Stimulated activated CD8-positive, alpha-beta memory T cell treated with anti-CD3 and anti-CD28 coated beads, Interleukin-12 subunit alpha, Interleukin-12 subunit beta, amount 100 ng/mL, for 24 hours (primary cell): ENCODE data around the gene CFAP65.

Source experiments
- DNase-seq: peaks from one replicate; pipeline ENCODE4 v3.0.0-alpha.2; 2020; ENCODE audit errors: extremely low read depth

The CFAP65 gene

DNA sequence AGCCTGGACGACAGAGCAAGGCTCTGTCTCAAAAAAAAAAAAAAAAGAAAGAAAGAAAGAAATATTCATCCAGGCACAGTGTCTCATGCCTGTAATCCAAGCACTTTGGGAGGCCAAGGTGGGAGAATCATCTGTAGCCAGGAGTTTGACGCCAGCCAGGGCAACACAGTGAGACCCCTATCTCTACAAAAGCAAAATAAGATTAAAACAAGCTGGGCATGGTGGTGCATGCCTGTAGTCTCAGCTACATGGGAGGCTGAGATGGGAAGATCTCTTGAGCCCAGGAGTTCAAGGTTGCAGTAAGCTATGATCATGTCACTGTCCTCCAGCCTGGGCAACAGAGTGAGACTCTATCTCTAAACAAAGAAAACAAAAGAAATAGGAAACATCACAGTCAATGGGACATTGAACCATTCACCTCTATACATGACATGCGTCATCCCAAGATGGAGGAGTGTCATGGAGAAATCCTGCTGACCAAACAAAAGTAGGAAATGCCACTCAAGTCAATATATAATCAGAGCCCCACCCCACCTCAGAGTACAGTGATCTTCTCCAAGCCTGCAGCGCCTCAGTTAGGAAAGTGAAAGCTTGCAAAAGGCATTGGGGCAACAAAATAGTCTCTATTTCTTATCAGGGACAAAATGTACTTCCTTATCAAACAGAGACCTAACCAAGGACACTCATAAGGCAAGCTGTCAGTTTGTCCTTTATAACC, 66.1 kb downstream of the CFAP65 start:
- no peak for DNase-seq

DNA sequence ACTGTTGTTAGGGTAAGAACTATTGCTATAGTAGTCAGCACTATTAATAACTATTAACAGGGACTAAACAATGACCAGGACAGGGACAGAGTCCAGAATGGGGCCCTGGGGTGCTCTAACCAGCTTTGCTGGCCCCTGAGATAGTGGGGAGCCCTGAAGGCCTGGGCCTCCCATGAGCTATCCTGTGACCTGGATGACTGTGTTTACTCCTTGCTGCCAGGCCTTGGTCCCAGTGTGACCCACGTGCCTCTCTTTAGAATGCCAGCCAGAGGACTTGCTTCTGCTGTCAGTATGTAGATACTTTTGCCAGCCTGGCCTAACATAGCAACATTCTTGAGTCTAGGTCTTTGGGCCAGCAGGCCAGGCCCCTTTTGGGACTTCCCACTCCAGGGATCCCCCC, 70.4 kb downstream of the CFAP65 start:
- DNase-seq, result no peak

DNA sequence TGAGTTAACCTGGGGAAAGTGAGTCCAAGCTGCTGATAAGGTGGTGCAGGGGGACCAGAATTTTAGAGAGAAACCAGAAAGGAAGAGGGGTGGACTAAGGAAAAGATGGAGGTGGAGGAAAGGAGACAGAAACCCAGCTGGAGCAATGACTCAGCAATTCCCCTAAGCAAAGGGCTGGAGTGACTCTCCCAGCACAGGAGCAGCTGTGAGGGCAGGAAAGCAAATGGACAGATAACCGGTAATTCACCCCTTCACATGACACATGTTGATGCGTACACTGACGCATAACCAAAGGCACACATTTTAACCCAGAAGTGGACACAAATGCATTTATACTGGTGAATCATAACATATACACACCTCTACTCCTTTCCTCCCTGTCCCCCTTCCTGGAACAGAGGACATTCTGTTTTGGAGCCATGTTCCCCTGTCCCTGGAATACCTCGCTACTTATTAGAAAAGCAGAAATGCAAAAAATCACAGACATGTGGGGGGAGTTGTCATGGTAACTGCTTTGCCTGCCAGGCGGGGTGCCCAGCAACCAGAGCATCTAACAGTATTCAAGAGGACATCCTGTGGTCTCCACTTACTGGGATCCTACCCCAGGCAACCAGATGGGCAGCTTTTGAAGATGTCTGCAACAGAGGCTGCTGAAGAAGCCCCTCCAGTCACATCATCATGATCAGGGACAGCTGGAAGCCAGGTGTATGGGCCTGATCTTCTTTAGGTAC, 77.1 kb downstream of the CFAP65 start:
- no peak for DNase-seq

DNA sequence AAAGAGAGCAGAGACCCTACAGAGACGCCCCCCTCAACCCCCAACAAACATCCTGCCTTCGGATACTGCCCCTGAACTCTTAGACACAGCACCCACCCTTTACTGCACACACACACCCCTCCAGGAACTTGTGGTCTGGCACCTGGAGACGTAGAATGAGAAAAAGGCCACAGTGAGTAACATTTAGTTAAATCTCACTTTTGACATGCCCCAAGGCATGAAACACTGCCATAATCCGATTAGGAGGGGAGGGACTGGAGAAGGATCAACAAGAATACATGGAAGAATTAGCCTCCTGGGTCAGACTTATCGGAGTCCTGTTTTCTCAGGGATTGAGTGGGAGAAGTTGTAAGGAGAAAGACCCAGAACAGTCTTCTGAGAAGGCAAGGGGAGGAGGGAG, 77.7 kb downstream of the CFAP65 start:
- DNase-seq, result no peak

DNA sequence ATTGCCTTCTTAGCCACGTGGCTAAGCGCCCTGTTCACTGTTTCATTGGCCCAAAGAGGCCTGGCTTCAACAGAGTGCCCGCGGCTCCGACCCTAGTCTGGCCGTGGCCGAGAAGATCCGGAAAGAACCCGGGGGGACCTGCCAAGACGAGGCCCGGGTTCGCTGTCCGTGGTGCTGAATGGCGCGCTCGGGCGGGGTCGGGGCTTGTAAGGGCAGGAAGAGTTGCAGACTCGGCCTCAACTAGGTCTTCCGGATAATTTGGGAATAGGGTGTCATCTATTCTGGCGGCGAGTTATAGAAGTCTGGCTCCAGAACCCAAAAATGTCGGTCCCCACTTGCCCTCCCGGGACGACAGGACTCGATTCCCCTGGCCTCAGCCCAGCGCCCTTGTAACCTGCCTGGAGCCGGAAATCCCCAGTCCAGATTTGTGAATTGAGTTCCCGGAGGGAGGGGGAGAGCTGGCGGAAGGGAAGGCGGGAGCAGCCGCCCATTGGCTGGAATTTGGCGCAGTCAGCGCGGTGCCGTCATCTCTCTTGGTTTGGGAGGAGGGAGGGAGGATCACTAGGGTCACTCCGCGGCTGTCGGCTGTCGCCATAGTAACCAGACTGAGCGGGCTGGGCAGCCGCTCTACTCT, 78.3 kb downstream of the CFAP65 start:
- DNase-seq, result no peak

DNA sequence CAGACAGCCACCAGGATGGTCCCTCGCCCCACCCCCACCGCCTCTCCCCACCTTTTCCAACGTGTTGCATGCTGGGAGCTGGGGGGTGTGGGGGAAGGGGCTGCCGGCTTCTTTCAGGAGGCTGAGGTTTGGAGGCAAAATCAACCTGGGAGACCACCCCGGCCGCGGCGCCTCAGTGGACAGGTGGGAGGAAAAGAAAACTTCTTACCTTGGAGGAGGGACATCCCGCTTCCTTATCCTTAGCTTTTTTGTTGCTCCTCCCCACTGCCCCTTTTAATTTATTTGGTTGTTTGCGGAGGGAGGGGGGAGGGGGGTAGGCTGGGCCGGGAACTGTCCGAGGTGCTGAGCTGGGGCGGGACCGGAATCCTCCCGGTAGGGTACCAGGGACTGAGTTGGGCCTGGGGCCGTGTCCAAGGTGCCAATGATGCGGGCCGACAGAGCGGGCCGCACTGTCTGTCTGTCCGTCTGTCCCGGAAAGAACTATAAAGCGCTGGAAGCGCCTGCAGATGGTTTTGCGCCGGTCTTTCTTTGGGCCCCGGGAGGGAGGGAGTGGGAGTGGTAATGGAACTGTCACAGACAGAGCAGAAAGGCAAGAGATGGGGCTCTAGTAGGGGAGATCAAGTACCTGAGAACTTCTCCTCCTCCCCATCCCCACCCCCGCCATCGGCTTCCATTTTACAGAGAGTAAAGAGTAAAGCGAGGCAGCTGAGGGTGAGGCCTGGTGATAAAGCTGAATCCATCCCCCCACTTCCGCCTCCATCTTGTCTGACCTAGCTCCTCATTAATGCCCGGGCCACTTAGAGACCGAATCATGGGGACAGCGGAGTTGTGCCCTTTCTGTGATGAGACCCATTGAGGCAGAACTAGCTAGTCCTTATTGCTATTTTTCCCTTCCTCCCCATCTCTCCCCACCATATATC, 79.4 kb downstream of the CFAP65 start:
- DNase-seq, result no peak

DNA sequence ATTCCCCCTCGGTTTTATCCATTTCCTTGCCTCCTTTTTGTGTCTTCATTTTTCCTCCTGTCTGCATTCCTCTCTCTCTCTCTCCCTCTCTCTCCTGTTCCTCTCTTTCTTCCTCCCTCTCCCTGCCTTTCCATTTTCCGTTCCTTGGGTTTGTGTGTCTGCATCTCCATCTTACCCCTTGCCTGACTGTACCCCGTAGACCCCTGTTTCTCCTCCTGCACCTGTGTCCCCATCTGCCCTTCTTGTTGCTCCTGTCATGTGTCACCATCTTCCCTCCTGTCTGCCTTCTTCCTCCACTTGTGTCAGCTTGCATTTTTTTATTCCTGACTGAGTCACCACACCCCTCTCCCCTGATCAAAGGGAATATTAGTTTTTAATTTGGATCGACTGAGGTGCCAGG, 80.1 kb downstream of the CFAP65 start:
- no peak for DNase-seq

DNA sequence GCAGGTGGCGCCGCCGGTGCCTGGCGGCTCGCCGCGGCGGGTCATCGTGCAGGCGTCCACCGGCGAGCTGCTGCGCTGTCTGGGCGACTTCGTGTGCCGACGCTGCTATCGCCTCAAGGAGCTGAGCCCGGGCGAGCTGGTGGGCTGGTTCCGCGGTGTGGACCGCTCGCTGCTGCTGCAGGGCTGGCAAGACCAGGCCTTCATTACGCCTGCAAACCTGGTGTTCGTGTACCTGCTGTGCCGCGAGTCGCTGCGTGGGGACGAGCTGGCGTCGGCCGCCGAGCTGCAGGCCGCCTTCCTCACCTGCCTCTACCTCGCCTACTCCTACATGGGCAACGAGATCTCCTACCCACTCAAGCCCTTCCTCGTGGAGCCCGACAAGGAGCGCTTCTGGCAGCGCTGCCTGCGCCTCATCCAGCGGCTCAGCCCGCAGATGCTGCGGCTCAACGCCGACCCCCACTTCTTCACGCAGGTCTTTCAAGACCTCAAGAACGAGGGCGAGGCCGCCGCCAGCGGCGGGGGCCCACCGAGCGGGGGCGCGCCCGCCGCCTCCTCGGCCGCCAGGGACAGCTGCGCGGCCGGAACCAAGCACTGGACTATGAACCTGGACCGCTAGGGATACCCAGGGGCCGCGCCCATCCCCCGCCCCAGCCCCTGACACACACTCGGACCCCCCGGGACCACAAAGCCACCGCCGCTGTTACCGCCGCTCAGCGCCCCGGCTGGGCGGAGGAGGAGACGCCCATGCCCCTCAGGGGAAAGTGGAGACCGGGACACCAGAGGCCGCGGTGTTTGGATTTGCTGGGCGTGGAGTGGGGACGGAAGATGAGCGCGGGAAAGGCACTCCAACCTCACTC, 80.8 kb downstream of the CFAP65 start:
- DNase-seq, result no peak

DNA sequence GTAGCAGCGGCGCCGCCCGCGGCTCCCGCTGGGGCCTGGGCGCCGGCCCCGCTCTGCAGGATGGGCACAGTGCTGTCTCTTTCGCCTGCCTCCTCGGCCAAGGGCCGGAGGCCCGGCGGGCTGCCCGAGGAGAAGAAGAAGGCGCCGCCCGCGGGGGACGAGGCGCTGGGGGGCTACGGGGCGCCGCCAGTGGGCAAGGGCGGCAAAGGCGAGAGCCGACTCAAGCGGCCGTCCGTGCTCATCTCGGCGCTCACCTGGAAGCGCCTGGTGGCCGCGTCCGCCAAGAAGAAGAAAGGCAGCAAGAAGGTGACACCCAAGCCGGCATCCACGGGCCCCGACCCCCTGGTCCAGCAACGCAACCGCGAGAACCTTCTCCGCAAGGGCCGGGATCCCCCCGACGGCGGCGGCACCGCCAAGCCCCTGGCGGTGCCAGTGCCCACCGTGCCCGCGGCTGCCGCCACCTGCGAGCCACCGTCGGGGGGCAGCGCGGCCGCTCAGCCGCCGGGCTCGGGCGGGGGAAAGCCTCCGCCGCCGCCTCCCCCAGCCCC, 81.5 kb downstream of the CFAP65 start:
- DNase-seq, result no peak

DNA sequence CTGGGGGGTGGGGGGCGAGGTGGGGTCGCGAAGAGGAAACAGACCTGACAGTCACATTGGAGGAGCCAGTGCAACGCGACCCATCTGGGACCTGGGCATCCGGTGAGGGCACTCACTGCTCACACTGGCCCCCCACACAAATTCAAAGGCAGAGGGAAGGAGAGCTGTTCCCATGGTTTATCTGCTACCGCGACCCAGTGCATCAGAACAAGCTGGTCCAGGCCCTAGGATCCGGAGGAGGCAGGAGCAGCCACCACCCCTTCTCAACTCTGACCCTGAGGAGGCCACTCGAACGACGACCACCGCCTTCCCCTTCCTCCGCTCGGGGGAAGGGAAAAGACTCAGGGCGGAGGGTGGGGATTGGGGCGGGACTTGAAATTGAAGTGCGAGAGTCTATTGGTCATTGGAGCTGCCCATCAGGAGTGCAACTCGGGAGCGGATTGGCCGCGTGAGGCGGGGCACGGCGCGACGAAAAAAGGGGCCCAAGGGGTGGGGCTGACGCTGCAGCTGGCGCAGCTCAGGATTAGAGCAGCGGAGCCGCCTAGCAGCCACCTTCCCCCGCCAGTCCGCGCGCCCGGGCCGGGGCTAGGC, 82.1 kb downstream of the CFAP65 start, which contains the start of gene CDK5R2:
TSS of gene CDK5R2 (plus strand) at position 526 of the 591 bp plus-strand sequence. CDS start 155 bp downstream, outside the sequence.
- DNase-seq, result peak; percentile 59

DNA sequence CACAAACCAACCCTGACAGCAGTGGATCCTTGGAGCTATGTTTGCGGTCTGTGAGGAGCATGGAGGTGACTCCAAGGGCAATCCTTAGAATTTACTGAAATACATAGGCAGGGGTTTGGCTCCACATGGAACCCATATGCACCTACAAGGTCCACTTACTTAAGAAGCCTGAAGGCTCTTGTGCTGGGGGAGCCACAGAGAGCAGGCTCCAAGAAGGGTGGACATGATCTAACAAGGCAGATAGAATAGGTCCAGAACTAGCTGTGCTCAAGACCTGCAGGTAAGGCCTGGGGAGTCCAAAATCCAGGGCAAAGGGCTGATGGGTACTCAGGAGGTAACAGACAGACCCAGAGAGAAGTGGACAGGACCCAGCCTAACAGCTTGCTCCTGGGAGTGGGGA, 83.0 kb downstream of the CFAP65 start:
- DNase-seq, result no peak

DNA sequence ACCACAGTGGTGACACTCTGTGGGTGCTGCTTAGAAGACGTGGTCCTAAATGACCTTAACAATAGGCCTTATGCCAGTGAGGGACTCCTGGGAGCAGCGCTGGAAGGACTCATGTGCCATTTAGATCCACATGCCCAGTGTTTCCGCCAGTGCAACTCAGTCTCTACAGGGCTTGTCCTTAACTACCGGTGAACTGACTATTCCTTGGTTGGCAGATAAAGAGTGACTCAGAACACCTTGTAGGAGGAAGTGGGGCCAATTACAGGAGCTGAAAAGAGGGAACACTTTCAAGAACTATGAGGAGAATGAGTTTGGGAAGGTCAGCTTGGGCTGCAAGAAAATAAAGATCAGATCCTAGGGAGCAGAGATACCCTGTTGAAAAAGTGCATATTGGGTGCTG, 83.6 kb downstream of the CFAP65 start:
- no peak for DNase-seq

DNA sequence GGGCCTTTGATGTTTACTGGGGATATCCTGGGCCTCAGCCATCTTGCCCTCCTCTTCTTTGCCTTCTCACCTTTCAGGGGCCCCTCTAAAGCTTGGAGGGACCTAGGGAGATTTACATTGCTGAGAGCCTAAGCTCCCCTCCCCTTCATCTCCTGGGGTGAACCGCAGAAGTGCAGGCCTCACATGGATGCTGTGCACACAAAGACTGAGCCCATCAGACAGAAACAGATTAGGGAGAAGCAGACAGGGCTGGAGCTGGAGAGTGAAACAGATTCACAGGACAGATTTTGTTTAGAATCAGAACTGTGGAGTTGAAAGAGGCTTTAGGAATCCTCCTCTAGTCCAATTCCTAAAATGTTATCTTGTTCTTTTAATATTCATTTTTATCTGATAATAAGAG, 85.3 kb downstream of the CFAP65 start:
- no peak for DNase-seq

DNA sequence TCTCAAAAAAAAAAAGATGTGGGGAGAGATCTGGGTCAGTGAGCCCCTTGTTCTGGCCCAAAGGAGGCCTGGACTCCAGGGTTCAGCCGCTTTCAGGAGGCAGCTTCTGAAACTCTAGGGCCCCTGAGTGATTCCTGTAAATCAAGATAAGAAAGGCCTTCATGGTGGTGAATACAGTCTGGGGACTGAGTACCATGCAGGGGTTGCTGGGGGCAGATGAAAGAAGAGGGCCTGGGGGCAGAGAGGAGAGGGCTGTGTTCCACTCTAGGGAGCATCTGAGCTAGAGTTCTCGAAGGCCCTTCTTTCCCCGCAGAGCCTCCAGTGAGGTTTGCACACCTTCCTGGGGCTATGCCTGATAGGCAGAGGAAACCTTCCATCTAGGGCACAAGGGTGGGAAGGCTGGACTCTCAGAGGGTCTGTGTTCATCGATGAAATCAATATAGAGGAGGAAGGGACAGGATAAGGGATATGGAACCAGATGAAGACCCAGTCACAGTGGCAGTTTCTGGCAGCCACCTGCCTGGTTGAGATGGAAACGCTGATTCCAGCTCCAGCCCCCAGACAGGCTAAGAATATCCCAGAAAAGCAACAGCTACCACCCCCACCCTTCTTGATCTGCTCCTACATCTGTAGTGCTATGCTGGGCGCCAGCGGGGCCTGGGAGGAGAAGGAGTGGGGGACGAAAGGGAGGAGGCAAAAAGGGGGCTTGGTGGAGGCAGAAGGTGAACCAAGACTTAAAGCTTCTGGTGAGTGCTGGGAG, 86.6 kb downstream of the CFAP65 start:
- DNase-seq, result no peak

DNA sequence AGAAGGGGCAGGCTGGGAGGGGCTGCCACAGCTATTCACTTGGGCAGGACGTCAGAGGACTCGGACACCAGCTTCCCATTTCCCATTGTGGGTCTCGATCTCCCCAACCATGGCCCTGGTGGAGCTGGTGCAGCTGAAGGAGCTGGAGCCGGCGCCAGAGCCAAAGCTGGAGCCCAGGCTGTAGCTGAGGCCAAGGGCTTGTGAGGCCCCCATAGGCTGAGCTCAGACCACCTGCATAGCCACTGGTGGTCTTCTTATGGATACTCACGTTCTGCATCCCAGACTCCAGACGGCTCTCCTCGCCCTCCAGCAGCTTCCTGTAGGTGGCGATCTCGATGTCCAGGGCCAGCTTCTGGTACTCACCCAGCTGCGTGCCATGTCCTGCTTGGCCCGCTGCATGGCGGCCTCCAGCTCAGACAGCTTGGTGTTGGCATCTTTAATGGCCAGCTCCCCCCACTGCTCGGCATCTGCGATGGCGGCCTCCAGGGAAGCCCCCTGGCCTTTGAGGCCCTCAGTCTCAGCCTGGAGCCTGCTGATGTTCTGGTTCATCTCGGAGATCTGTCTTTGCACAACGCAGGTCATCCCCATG, 87.9 kb downstream of the CFAP65 start:
- DNase-seq, result no peak
